Neural crest cell (in vitro differentiated cells): ENCODE measurements around the gene SPDYE18. TPM values are rescaled to one million over a fixed set of nuclear protein-coding genes. Genes with fewer than 3 reads are reported as not detected.
"Not testable (repeated sequence)": the region's sequence is repeated elsewhere in the genome, so short reads cannot be mapped to it uniquely, and the experiment has no call there.

ENCODE experiments used
- DNase-seq: peaks from one replicate; pipeline ENCODE4 v3.0.0; 2021; ENCODE audit warnings: low read depth, mixed read lengths, low spot score
- H3K27ac Mint-ChIP-seq: one replicate; pipeline ENCODE4 v1.8.0; 2021; ENCODE audit warnings: mild to moderate bottlenecking, mixed read lengths; ENCODE audit not compliant: unreplicated experiment
- H3K27me3 Mint-ChIP-seq: 2 replicates; pipeline ENCODE4 v1.8.0; 2021; ENCODE audit warnings: low read depth, mild to moderate bottlenecking, mixed read lengths
- H3K36me3 Mint-ChIP-seq: 2 replicates; pipeline ENCODE4 v1.8.0; 2021; ENCODE audit warnings: low read depth, mild to moderate bottlenecking, mixed read lengths
- H3K4me1 Mint-ChIP-seq: 2 replicates; pipeline ENCODE4 v1.8.0; 2021; ENCODE audit warnings: mixed read lengths
- H3K4me3 Mint-ChIP-seq: one replicate; pipeline ENCODE4 v1.8.0; 2021; ENCODE audit warnings: mild to moderate bottlenecking, mixed read lengths
- H3K9me3 Mint-ChIP-seq: 2 replicates; pipeline ENCODE4 v1.8.0; 2021; ENCODE audit warnings: mixed read lengths
- total RNA-seq: library from RNA; stranded (reverse); gene quantifications from 2 replicates; pipeline ENCODE4 v1.2.1, GENCODE V29; 2021

The SPDYE18 gene
- total RNA-seq, 1 donor from 2014 or later: not detected

- DNase-seq, H3K4me1 Mint-ChIP-seq, H3K9me3 Mint-ChIP-seq, H3K27me3 Mint-ChIP-seq, H3K4me3 Mint-ChIP-seq, H3K27ac Mint-ChIP-seq: not testable (repeated sequence)
- peaks cover 30% of the 10 kb centered on the region for H3K36me3 Mint-ChIP-seq
Observed at GRCh38 chr7:77071108-77071507, 8.8 kb upstream of the SPDYE18 start.

- not testable (repeated sequence) for H3K4me3 Mint-ChIP-seq, H3K4me1 Mint-ChIP-seq, H3K27me3 Mint-ChIP-seq, DNase-seq, H3K27ac Mint-ChIP-seq, H3K9me3 Mint-ChIP-seq
- peaks cover 15% of the 10 kb centered on the region for H3K36me3 Mint-ChIP-seq
Observed at GRCh38 chr7:77065869-77066268, 3.5 kb upstream of the SPDYE18 start.

- H3K4me1 Mint-ChIP-seq, DNase-seq, H3K4me3 Mint-ChIP-seq, H3K36me3 Mint-ChIP-seq, H3K27ac Mint-ChIP-seq, H3K27me3 Mint-ChIP-seq, H3K9me3 Mint-ChIP-seq: not testable (repeated sequence)
Observed at GRCh38 chr7:77063732-77064131, 1.4 kb upstream of the SPDYE18 start.

GRCh38 chr7:77032261-77032660, 30.1 kb downstream of the SPDYE18 start, which contains the start of gene SPDYE17:
SPDYE17 (minus strand) TSS chr7:77032361; CDS start chr7:77030570, 1,791 bp downstream.
- not testable (repeated sequence) for H3K4me1 Mint-ChIP-seq, H3K27me3 Mint-ChIP-seq, H3K4me3 Mint-ChIP-seq, H3K36me3 Mint-ChIP-seq, H3K27ac Mint-ChIP-seq, DNase-seq, H3K9me3 Mint-ChIP-seq

GRCh38 chr7:77026349-77026748, 36.0 kb downstream of the SPDYE18 start:
- H3K4me3 Mint-ChIP-seq, H3K27ac Mint-ChIP-seq, DNase-seq, H3K4me1 Mint-ChIP-seq, H3K27me3 Mint-ChIP-seq, H3K36me3 Mint-ChIP-seq, H3K9me3 Mint-ChIP-seq: not testable (repeated sequence)

GRCh38 chr7:77010074-77010680, 52.2 kb downstream of the SPDYE18 start:
- not testable (repeated sequence) for H3K36me3 Mint-ChIP-seq, H3K27ac Mint-ChIP-seq, H3K4me1 Mint-ChIP-seq, H3K4me3 Mint-ChIP-seq, H3K9me3 Mint-ChIP-seq, H3K27me3 Mint-ChIP-seq, DNase-seq

GRCh38 chr7:77008000-77008399, 54.4 kb downstream of the SPDYE18 start:
- peak overlapping the region; percentile 27 for H3K27ac Mint-ChIP-seq
- H3K4me1 Mint-ChIP-seq, H3K36me3 Mint-ChIP-seq, H3K9me3 Mint-ChIP-seq, H3K4me3 Mint-ChIP-seq, H3K27me3 Mint-ChIP-seq, DNase-seq: not testable (repeated sequence)

GRCh38 chr7:77006127-77007110, 55.9 kb downstream of the SPDYE18 start:
- not testable (repeated sequence) for H3K27ac Mint-ChIP-seq, H3K4me1 Mint-ChIP-seq, H3K4me3 Mint-ChIP-seq, H3K27me3 Mint-ChIP-seq, DNase-seq, H3K9me3 Mint-ChIP-seq, H3K36me3 Mint-ChIP-seq

- not testable (repeated sequence) for H3K27me3 Mint-ChIP-seq
Observed at GRCh38 chr7:77005461-77006057, 56.8 kb downstream of the SPDYE18 start.

GRCh38 chr7:77004151-77004550, 58.2 kb downstream of the SPDYE18 start:
- not testable (repeated sequence) for H3K9me3 Mint-ChIP-seq, H3K4me1 Mint-ChIP-seq, H3K27me3 Mint-ChIP-seq, DNase-seq, H3K4me3 Mint-ChIP-seq, H3K27ac Mint-ChIP-seq, H3K36me3 Mint-ChIP-seq

More at GRCh38 chr7:77005461-77006057, 56.8 kb downstream of the SPDYE18 start:
- not testable (repeated sequence) for H3K4me3 Mint-ChIP-seq, H3K4me1 Mint-ChIP-seq, H3K27ac Mint-ChIP-seq, H3K9me3 Mint-ChIP-seq, DNase-seq, H3K36me3 Mint-ChIP-seq

- not testable (repeated sequence) for H3K27ac Mint-ChIP-seq, H3K27me3 Mint-ChIP-seq, H3K4me1 Mint-ChIP-seq, H3K9me3 Mint-ChIP-seq, DNase-seq, H3K4me3 Mint-ChIP-seq, H3K36me3 Mint-ChIP-seq
Observed at GRCh38 chr7:77003241-77003640, 59.1 kb downstream of the SPDYE18 start.

GRCh38 chr7:77002678-77003233, 59.6 kb downstream of the SPDYE18 start:
- H3K4me1 Mint-ChIP-seq, H3K27me3 Mint-ChIP-seq, H3K36me3 Mint-ChIP-seq, DNase-seq, H3K4me3 Mint-ChIP-seq, H3K9me3 Mint-ChIP-seq: not testable (repeated sequence)
- H3K27ac Mint-ChIP-seq: peak overlapping the region; percentile 84

GRCh38 chr7:77002104-77002503, 60.3 kb downstream of the SPDYE18 start:
- not testable (repeated sequence) for H3K9me3 Mint-ChIP-seq, H3K4me3 Mint-ChIP-seq, H3K36me3 Mint-ChIP-seq, H3K27ac Mint-ChIP-seq, H3K27me3 Mint-ChIP-seq, DNase-seq, H3K4me1 Mint-ChIP-seq
